GM04503 (cell line): ENCODE data around the gene CBL.
"Not testable (repeated sequence)": the region's sequence is repeated elsewhere in the genome, so short reads cannot be mapped to it uniquely, and the experiment has no call there.

Source experiments
- DNase-seq: peaks from one replicate; pipeline ENCODE4 v3.0.0-alpha.2; 2012; ENCODE audit warnings: low read depth

CBL gene

DNA sequence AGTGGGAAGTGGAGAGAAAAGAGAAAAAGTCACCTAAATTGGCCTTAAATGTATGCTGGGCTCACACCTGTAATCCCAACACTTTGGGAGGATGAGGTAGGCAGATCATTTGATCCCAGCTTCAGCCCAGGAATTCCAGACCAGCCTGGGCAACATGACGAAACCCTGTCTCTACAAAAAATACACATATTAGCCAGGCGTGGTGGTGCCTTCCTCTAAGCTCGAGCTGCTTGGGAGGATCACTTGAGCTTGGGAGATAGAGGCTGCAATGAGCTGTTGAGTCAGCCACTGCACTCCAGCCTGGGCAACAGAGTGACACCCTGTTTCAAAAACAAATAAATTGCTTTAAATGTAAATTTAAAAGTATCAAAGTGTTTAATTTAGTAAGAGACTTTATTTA, 3.9 kb downstream of the CBL start:
- DNase-seq, result no peak

DNA sequence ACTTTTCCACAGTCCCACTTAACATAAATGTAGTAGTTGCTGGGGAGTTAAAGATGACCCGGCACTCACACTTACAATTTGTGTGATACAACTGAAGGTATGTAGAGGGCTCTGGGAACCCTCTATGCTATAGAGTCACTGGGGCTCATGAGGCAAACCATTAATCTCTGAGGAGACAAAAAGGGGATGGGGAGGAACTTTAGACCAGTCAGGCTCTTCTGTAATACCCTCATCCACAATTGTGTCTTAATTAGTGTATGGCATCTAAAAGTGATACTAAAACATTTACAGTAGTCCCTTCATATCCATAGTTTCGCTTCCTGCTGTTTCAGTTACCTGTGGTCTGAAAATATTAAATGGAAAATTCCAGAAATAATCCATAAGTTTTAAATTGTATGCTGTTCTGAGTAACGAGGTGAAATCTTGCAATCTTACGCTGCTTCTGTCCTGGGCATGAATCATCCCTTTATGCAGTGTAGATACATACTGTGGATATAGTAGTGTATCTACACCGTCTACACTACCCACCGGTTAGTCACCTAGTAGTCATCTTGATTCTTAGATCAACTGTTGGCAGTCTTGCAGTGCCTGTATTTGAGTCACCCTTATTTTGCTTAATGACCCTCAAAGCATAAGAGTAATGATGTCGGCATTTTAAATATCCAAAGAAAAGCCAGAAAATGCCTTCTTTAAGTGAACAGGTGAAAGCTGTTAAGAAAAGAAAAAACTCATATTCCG, 12.2 kb downstream of the CBL start:
- DNase-seq, result peak; percentile 76

DNA sequence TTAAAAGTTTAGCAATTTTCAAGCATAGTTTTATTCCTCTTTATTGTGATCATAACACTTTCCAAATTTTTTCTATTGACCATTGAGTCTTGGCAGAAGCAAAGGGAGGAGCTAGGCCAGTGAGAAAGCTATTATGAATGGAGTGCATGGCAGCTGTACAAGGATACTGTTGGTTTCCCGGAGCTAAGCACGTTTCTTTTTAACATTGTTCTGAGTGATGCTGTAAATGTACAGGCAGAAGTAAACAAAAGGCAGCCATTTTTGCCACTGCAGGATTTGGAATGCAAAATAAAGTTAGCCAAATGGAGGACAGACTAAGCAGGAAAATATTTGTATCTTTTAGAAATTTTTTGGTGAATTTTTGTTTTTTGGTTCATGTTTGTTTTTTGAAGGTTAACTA, 16.2 kb downstream of the CBL start:
- DNase-seq, result peak; percentile 37

DNA sequence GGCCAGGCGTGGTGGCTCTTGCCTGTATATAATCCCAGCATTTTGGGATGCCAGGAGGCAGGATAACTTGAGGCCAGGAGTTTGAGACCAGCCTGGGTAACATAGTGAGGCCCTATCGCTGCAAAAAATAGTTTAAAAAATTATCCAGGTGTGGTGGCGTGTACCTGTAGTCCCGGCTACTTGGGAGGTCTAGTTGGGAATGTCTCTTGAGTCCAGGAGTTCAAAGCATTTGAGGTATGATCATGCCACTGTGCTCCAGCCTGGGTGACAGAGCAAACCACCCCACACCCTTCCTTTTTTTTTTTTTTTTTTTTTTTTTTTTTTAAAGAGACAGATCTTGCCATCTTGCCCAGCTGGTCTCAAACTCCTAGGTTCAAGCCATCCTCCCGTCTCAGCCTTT, 16.8 kb downstream of the CBL start:
- no peak for DNase-seq

DNA sequence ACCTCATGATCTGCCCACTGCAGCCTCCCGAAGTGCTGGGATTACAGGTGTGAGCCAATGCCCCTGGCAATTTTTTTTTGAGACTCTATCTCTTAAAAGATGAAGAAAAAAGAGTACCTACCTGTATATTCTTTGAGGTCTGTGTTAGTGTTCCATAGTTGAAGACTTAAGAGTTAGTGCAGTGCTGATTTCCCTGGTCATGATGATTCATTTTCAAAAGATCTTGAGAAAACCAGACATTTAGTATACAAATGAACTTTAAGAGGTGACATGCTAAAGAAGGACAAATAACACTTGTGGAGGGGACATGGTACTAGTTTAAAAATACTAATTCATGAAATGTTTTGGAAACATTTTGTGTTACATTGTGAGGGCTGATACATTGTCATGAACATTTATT, 17.7 kb downstream of the CBL start:
- no peak for DNase-seq

DNA sequence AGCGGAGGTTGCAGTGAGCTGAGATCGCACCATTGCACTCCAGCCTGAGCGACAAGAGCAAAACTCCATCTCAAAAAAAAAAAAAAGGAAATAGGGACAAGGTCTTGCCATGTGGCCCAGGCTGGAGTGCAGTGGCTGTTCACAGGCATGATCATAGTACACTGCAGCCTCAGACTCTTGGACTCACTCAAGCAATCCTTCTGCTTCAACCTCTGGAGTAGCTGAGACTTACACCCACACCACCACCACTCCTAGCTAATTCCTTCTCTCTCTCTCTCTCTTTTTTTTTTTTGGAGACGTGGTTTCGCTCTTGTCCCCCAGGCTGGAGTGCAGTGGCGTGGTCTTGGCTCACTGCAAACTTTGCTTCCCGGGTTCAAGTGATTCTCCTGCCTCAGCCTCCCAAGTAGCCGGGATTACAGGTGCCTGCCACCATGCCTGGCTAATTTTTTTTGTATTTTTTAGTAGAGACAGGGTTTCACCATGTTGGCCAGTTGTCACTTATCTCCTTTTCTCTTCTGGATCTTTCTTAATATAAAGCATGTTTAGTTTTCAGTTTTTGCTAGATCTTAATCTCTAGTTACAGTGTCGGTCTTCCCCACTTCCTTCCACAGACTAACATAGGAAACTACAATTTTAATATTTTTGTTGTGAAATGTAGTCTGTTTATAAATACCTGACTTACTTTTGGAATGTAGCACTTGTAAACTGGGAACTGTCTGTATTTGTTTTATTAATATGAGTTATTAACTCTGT, 22.6 kb downstream of the CBL start:
- DNase-seq, result not testable (repeated sequence)

DNA sequence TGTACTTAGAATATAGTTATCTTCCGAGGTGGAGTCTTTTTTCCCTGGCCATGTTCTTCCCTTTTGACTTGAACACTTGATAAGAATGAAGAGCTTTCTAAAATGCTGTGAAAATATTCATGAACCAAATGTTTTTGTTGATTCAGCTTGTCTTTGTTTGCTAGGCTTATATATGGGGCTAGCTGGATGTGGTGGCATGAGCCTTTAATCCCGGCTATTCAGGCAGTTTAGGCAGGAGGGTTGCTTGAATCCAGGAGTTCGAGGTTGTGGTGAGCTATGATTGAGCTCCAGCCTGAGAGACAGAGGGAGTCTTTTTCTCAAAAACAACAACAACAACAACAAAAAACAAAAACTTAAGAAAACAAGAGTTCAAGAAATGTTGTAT, 23.1 kb downstream of the CBL start:
- no peak for DNase-seq

DNA sequence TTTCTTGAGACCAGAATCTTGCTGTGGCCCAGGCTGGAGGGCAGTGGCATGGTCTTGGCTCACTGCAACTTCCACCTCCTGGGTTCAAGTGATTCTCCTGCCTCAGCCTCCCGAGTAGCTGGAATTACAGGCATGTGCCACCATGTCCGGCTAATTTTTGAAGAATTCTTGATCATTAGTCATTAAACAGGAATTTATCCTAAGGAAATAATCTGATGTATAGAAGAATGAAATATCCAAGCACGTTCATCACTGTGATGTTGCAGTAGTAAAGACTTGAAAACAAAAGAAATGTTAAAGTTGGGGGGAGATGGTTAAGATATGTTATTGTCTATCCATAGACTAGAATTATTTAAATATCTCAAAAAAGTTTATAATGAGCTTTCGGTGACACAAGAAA, 23.6 kb downstream of the CBL start:
- no peak for DNase-seq

DNA sequence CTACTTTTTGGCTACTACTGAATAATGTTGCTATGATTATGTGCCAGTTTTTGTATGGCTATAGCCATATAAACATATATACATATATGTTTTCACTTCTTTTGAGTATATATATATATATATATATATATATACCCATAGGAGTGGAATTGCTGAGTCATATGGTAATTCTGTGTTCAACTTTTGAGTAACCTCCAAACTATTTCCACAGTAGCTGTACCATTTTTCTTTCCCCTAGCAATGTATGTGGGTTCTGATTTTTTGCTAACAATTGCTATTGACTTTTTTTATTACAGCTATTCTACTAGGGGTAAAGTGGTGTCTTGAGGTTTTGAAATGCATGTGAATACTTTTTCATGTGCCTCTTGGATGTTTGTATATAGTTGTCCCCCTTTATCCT, 30.4 kb downstream of the CBL start:
- no peak for DNase-seq

DNA sequence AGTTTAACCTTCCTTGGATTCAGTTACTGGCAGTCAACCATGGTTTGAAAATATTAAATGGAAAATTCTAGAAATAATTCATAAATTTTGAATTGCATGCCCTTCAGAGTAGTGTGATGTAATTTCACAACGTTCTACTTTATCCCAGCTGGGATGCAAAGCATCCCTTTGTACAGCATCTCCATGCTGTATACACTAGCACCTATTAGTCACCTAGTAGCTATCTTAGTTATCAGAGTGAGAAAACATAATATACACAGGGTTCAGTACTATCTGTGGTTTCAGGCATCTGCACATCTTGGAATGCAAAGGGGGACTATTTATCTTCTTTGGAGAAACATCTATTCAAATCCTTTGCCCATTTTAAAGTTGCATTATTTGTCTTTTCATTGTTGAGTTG, 30.8 kb downstream of the CBL start:
- no peak for DNase-seq

DNA sequence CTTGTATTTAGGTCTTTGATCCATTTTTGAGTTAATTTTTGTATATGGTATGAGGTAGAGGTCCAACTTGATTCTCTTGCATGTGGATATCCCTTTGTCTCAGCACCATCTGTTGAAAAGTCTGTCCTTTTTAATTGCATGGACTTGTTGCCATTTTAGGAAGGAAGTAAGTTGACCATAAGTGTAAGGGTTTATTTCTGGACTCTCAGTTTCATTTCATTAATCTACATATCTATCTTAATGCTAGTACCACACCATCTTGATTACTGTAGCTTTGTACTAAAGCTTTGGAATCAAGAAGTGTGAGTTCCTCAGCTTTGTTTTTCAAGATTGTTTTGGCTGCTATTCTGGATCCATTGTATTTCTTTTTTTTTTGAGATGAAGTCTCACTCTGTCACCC, 31.4 kb downstream of the CBL start:
- DNase-seq, result no peak

DNA sequence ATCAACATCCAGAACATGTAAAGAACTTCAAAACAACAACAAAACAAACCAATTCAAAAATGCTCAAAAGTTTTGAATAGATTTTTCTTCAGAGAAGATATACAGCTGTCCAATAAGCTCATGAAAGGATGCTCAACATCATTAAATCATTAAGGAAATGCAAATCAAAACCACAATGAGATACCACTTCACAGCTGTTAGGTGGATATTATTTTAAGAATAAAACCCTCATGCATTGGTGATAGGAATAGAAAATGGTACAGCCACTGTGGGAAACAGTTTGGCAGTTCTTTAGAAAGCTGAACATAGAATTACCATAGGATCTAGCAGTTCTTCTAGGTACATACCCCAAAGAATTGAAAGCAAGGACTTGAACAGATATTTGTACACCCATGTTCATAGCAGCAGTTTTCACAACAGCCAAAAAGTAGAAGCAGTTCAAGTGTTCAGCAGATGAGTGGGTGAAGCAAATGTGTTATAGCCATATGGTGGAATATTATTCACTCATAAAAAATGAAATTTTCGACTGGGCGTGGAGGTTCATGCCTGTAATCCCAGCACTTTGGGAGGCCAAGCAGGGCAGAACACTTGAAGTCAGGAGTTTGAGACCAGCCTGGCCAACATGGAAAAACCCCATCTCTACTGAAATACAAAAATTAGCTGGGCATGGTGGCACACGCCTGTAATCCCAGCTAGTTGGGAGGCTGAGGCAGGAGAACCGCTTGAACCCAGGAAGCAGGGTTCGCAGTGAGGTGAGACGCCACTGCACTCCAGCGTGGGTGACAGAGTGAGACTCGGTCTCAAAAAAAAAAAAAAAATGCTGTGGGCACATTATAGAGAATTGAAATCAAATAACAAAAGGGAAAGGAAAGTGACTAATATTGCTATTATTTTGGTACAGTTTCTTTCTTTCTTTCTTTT, 42.9 kb downstream of the CBL start:
- no peak for DNase-seq

DNA sequence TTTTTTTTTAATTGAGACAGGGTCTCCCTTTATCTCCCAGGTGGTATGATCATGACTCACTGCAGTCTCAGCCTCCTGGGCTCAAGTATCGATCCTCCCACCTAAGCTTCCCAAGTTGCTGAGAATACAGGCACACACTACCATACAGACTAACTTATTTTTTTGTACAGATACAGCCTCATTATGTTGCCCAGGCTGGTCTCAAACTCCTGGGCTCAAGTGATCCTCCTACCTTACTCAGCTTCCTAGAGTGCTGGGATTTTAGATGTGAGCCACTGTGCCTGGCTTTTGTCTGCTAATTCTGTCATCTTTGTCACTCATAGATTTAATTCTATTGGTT, 43.5 kb downstream of the CBL start:
- DNase-seq, result no peak

DNA sequence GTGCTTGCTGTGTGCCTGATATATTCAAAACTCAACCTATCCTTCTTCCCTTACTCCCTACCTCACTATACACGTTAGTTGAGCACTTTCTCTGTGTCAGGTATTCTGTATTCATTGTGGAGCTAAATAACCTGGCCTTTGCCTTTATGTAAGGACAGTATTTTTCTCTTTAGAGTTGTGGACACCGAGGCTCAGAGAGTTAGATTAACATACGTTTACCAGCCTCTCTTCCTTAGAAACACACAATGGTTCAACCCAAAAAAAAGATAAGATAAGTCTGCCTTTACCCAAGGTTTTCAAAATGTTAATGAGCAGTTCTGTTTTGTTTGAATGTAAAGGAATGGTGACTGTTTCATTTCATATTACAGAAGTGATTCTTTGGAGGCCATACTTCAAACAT, 45.0 kb downstream of the CBL start:
- DNase-seq, result no peak

DNA sequence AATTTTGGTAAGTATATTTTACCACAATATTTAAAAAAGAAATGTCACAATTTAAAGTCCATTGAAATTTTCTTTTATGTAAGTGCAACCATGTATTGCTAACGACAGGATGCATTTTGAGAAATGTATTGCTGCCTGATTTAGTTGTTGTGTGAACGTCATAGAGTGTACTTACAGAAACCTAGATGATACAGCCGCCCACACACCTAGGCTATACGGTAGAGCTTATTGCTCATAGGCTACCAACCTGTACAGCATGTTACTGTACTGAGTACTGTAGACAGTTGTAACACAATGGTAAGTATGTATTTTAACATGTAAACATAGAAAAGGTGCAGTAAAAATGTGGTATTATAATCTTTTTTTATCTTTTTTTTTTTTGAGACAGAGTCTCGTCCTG, 48.1 kb downstream of the CBL start:
- DNase-seq, result no peak

DNA sequence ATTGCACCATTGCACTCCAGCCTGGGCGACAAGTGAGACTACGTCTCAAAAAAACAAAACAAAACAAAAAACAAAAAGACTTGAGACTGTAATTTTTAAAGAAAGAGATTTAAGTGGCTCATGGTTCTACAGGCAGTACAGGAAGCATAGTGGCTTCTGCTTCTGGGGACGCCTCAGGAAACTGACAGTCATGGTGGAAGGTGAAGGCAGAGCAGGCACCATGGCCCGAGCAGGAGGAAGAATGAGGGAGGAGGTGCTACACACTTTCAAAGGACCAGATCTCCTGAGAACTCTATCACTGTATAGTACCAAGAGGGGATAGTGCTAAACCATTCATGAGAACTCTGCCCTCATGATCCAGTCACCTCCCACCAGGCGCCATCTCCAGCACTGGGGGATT, 52.0 kb downstream of the CBL start:
- no peak for DNase-seq

DNA sequence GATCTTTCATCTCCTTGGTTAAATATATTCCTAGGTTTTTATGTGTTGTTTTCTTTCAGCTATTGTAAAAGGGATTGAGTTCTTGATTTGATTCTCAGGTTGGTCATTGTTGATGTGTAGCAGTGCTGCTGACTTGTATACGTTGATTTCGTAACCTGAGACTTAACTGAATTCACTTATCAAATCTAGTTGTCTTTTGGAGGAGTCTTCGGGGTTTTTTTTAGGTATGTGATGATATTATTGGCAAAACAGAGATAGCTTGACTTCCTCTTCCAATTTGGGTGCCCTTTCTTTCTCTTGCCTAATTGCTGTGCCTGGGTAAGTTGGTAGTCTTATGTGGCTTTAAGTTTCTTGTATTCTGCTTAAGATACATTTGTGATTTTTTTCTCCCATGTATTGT, 52.8 kb downstream of the CBL start:
- no peak for DNase-seq

DNA sequence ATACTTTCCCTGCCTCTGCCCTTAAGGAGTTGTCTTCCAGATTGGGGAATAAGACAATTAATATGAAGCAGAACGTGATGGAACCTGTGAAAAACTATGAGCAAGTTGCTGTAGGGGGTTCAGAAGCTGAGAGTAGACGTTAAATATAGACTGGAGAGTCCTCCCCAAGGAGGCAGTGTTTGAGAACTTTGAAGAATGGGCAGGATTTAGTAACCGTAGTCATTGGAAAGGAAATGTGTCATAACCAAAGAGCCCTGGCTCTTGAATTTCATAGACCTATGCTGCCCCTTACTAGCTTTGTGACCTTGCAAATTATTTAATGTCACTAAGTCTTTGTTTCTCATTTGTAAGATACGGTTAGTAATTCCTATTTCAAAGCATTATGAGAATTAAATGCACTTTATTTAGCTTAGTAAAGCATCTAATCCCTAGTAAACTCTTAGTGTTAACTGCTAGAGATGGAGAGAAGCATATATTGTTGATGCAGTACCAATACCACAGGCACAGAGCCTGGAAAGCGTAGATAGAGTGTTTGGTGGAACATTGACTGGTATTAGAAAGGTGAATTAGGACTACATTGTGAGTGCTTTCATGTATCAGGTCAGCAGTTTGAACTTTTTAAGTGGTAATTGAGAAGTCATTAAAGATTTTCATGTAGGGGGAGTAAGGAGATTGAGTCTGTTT, 56.7 kb downstream of the CBL start:
- DNase-seq, result no peak

DNA sequence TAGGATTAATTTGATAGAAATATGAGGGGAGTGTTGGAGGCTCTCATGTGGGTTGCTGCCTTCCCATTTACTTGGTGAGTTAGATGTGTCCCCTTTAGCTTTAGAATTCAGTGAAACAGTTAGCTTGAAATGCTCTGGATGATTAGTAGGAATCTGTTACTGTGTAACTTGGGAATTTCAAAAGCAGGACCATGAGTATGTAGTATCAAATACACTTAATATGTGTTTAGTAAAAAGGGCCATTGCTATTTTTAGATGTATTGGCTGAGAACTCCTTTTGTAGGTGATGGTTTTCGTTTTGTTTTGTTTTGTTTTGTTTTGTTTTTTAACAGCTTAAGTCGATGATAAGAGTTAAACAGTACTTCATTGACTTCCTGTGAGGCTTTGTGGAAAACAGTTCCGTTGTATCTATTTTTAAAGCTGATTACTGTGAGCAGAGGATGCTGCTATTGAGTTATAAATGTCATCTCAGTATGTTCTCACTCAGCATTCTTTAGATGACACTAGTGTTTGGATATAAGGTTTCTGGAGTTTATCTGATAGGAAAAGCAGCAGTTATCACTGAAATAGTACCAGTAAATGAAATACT, 57.3 kb downstream of the CBL start:
- DNase-seq, result no peak

DNA sequence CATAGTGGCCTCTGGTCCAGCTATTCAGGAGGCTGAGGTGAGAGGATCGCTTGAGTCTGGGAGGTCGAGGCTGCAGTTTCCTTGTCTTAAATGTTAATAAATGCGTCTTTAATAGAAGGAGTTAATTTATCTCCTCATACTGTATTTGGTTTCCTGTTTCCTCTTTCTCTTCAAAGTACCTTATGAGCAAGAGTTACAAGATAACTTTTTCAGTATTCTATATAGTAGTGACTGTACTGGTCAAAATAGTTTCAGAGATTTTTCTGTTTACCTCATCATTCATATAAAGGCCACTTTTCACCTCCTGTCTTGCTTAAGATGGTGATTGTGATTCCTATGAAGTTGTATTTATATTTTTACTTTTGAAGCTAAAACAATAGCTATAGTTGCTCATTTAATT, 59.9 kb downstream of the CBL start:
- no peak for DNase-seq

DNA sequence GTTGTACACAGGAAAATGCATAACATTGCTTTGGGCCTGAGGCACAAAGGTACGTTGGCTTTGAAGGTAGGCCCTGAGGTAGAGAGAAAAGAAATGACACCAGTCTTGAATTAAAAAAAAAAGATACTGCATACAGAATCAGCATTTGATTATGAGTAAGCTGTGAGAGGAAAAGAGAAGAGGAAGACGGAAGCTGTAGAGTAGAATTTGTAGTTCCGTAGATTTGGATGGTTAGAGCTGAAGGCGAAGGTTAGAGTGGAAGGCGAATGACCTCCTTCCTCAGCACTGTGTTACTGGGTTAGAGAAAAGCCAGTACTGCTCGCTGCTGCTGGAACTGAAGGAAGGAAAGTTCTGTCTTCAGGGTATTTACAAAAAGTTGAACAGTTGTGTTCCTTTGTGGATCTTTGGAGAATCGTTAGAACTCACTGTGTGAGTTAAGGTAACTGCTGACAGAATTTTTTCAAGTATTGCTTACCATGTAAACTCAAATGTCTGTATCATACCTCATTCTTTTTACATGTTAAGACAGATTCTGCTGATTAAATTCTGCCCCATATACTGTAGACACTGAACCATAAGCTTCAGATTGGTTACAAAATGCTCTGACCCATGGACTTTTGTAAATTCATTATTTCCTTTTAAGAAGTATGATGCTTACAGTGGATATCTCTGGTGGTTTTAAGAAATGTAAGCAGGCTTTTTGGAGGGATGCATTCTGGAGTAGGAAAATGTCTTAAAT, 60.5 kb downstream of the CBL start:
- no peak for DNase-seq
